ENCODE measurements around the gene BRME1. TPM values are rescaled to one million over a fixed set of nuclear protein-coding genes. Genes with fewer than 3 reads are reported as not detected.

BRME1 gene
- total and polyA plus RNA-seq, 2 of the 13 experiments (the other 11 are each of a cell fraction or from before 2014, with no cell fraction given): 0.74 to 1.5 TPM

DNA sequence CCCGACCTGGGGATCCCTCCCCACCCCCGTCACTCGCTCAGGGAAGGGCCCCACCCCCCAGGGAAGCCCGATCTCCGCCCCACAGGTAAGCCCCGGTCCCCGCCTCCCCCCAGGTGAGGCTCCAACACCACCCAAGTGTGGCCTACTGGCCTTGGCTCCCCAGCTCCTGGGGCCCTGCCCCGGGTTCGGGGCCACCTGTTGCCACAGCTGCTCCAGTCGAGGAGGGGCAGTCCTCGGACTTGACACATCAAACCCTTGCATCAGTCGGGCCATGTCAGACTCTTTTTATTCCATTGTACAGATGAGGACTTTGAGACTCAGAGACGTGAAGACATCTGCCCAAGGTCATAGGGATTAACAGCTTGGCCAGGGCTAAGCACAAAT is 596 bp upstream of the BRME1 start (continued):
- TF ChIP-seq ZNF615 (CRISPR knock-in tag; IDR thresholded peaks at IDR 0.05; ENCODE audit: borderline replicate concordance) (no peak), MAFG (CRISPR knock-in tag; IDR thresholded peaks at IDR 0.05) (no peak), THAP11 (CRISPR knock-in tag; IDR thresholded peaks at IDR 0.05) (no peak), ZNF569 (CRISPR knock-in tag; IDR thresholded peaks at IDR 0.05; ENCODE audit: borderline replicate concordance) (no peak), ZNF891 (CRISPR knock-in tag; IDR thresholded peaks at IDR 0.05) (no peak), TRIM22 (IDR thresholded peaks at IDR 0.05) (no peak), ERF (CRISPR knock-in tag; IDR thresholded peaks at IDR 0.05) (no peak), TAF15 (IDR thresholded peaks at IDR 0.05; ENCODE audit: low read depth, low read length, poor library complexity, severe bottlenecking) (no peak), CAMTA2 (CRISPR knock-in tag; IDR thresholded peaks at IDR 0.05; ENCODE audit: borderline replicate concordance) (0 out of 2 replicates have a peak, but pooled peaks have one; percentile 20), CBX5 (CRISPR knock-in tag; IDR thresholded peaks at IDR 0.05; ENCODE audit: borderline replicate concordance) (no peak), GMEB1 (CRISPR knock-in tag; IDR thresholded peaks at IDR 0.05; ENCODE audit: borderline replicate concordance) (no peak), ZFP1 (CRISPR knock-in tag; IDR thresholded peaks at IDR 0.05) (no peak), CSRNP1 (CRISPR knock-in tag; IDR thresholded peaks at IDR 0.05) (no peak), FOXJ3 (CRISPR knock-in tag; IDR thresholded peaks at IDR 0.05; ENCODE audit: borderline replicate concordance) (no peak), KLF9 (CRISPR knock-in tag; IDR thresholded peaks at IDR 0.05; ENCODE audit: low read depth) (no peak), GLI4 (CRISPR knock-in tag; IDR thresholded peaks at IDR 0.05; ENCODE audit: borderline replicate concordance) (no peak), SMAD3 (CRISPR knock-in tag; IDR thresholded peaks at IDR 0.05) (no peak), ZBTB1 (CRISPR knock-in tag; IDR thresholded peaks at IDR 0.05; ENCODE audit: borderline replicate concordance) (0 out of 2 replicates have a peak, but pooled peaks have one; percentile 13), ZNF766 (CRISPR knock-in tag; IDR thresholded peaks at IDR 0.05; ENCODE audit: borderline replicate concordance) (no peak), FOXK2 (IDR thresholded peaks at IDR 0.05) (no peak), PPARG (CRISPR knock-in tag; conservative IDR thresholded peaks at IDR 0.05) (no peak)
- TF ChIP-seq, protein P1, sequence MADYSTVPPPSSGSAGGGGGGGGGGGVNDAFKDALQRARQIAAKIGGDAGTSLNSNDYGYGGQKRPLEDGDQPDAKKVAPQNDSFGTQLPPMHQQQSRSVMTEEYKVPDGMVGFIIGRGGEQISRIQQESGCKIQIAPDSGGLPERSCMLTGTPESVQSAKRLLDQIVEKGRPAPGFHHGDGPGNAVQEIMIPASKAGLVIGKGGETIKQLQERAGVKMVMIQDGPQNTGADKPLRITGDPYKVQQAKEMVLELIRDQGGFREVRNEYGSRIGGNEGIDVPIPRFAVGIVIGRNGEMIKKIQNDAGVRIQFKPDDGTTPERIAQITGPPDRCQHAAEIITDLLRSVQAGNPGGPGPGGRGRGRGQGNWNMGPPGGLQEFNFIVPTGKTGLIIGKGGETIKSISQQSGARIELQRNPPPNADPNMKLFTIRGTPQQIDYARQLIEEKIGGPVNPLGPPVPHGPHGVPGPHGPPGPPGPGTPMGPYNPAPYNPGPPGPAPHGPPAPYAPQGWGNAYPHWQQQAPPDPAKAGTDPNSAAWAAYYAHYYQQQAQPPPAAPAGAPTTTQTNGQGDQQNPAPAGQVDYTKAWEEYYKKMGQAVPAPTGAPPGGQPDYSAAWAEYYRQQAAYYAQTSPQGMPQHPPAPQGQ (CRISPR knock-in tag; IDR thresholded peaks at IDR 0.05; ENCODE audit: borderline replicate concordance): no peak
- TF ChIP-seq, protein P2, sequence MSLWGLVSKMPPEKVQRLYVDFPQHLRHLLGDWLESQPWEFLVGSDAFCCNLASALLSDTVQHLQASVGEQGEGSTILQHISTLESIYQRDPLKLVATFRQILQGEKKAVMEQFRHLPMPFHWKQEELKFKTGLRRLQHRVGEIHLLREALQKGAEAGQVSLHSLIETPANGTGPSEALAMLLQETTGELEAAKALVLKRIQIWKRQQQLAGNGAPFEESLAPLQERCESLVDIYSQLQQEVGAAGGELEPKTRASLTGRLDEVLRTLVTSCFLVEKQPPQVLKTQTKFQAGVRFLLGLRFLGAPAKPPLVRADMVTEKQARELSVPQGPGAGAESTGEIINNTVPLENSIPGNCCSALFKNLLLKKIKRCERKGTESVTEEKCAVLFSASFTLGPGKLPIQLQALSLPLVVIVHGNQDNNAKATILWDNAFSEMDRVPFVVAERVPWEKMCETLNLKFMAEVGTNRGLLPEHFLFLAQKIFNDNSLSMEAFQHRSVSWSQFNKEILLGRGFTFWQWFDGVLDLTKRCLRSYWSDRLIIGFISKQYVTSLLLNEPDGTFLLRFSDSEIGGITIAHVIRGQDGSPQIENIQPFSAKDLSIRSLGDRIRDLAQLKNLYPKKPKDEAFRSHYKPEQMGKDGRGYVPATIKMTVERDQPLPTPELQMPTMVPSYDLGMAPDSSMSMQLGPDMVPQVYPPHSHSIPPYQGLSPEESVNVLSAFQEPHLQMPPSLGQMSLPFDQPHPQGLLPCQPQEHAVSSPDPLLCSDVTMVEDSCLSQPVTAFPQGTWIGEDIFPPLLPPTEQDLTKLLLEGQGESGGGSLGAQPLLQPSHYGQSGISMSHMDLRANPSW (CRISPR knock-in tag; IDR thresholded peaks at IDR 0.05; ENCODE audit: borderline replicate concordance): no peak
